IPS-11a (cell line): ENCODE results near the gene EPC1.

Source experiments
- H3K4me3 ChIP-seq: one replicate; pipeline ENCODE4 v1.5.1; 2013; ENCODE audit warnings: low read depth, low read length, control low read depth

Gene EPC1

DNA sequence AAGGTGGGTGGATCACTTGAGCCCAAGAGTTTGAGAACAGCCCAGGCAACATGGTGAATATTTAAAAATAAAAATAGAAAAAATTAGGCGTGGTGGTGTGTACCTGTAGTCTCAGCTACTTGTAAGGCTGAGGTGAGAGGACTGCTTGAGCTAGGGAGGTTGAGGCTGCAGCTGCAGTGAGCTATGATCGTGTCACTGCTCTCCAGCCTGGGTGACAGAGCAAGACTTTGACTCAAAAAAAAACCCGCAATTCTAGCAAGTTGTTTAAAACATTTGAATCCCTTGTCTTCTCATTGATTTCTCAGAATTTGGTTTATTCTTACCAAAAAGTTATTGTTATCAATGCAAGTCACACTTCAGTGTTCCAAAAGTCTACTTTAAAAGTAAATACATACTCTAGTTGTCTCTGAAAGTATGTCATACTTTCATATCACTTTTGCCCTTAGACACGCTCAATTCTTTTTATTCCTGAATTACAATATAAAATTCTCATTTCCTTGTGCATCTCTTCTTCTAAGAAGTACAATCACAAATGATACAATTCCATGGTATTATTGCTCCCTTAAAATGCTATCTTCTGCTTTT is 6.3 kb downstream of the EPC1 start:
- H3K4me3 ChIP-seq: no peak overlapping the region

DNA sequence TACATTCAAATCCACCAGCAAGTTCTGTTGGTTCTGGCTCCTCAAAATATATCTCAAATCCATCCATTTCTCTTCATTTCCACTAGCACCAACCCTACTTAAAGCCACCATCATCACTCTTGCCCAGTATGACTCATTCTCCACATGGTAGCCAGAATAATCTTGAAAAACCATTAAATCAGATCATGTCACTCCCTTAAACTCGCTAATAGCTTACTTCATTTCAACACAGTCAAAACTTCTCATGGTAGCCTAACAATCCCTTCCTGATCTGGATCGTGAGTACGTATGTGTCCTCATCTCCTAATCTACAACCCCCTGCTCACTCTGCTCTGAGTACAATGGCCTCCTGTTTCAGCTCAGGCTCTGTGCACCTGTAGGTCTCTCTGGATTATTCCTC is 8.7 kb downstream of the EPC1 start:
- no peak overlapping the region for H3K4me3 ChIP-seq

DNA sequence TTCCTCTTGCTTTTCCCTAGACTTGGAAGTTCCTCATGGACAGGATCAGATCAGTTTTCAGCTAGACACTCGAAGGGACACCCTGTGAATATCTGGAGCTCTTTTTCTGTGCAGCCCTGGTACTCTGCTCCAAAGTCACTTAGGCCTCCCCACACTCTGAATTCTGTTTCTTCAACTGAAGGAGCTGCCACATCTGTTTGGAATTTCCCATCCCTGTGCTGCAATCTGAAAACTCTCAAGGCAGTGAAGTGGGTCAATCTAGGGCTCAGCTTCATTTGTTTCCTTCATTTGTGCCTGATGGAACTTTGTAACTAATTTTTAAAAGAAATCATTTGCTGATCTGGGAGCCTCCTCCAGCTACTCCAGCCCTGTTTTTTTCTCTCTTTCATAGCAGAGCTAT is 9.6 kb downstream of the EPC1 start:
- H3K4me3 ChIP-seq: no peak overlapping the region

DNA sequence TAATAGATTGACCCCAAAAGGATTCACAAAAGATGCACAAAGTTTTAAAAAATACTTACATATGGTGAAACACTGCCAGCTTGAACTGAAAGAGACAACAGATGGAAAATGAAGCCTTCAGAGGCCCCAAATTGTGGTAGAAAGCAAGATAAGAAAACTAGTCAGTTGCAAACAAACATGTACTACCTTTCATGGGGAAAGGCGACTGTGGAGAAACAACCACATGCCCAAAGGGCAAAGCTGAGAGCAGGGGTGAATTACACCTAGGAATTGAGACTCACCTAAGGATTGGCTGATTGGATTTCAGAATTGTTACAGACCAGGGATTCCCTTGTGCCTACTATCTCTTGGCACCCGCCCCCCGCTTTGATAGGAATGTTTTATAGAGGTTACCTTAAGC is 13.1 kb downstream of the EPC1 start:
- no peak overlapping the region for H3K4me3 ChIP-seq

DNA sequence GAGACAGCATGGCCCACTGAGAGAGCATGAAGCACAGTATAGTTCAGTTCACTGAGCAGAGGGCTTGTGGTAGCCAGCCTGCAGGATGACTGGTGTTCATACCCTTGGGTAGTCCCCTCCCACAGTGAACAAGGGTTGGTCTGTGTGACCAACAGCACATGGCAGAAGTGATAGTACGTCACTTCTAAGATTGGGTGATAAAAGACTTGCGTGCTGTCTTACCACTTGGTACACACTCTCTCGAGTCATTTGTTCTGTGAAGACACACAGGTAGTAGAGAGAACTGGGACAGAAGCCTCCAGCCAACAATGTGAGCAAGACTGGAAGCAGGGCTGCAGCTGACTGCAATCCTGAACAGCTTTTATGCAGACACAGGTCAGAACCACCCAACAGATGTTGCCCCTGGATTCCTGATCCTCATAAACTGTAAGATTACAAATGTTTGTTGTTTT is 14.6 kb downstream of the EPC1 start:
- H3K4me3 ChIP-seq: no peak overlapping the region

DNA sequence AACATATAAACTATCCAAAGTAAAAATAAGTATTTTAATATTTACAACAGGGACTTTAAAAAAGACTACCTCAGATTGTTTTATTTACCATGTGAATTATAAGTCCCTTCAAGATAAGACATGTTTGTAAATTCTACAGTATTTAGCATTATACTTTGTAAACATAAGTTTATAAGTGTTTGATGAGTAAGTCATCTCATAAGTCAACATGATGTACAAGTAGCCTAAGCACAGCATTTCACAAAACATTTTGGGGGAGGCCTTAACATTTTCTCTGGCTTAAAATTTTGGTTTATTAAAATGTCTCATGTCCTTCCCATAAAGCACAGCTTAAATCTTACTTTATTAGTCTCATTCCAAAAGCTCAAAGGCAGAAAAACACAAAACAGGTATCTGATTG is 15.4 kb downstream of the EPC1 start:
- no peak overlapping the region for H3K4me3 ChIP-seq

DNA sequence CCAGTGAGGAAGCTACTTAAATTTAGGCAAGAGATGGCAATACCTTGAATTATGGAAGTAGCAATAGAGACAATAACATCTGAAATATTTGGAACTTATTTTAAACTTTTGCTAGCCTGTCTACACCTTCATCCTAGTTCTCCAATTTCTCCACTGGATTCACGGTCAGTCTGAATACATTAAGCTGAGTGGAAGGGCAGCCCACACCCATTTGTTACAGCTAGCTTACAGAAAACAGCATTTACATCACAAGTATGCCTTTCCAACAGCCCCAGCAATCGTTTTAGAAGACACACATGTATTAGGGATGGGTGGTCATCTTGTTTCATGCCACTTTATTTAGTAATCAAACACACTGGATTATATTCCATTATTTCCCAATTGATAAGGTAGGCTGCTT is 16.7 kb downstream of the EPC1 start:
- H3K4me3 ChIP-seq: no peak overlapping the region

DNA sequence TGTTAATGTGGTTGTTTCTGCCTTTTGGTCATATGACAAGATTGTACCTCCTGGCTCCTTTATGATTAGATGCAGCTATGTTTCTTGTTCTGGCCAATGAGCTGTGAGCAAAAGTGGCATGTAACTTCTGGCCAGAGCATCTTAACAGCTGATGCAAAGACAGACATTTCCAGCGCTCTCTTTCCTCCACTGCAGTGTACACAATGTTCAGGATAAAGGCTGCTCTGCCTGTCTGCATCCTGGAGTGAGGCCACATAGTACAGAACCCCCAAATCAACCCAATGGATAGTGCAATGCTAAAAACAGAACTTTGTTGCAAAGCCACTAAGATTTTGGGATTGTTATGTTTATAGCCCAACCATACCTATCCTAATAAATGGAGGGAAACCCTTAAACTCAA is 17.9 kb downstream of the EPC1 start:
- H3K4me3 ChIP-seq: no peak overlapping the region

DNA sequence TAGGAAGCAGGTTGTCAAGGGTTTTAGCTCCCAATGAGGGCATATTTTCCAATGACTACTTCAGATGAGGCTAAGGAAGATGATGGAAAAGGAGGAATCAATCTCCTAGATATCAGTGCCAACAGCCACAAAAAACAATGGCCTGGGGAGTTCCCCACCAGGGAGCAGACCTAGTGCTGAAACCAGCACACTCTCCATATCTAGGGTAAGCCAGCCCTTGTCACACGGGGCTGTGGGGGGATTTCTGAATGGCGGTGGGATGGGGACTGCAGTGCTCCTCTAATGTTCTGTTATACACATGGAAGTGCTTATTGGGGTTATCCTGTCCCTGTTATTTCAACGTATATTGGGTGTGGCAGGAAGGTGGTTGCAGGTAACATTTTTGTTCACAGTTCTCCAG is 18.5 kb downstream of the EPC1 start:
- no peak overlapping the region for H3K4me3 ChIP-seq

DNA sequence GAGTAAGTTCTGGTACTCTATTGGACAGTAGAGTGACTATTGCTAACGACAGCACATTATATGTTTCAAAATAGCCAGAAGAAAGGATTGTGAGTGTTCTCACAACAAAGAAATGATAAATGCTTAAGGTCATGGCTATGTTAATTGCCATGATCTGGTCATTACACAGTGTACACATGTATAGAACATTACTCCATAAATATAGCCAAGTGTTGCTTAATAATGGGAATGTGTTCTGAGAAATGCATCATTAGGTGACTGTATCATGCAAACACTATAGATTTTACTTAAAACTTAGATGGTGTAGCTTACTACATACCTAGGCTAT is 19.6 kb downstream of the EPC1 start:
- H3K4me3 ChIP-seq: no peak overlapping the region

DNA sequence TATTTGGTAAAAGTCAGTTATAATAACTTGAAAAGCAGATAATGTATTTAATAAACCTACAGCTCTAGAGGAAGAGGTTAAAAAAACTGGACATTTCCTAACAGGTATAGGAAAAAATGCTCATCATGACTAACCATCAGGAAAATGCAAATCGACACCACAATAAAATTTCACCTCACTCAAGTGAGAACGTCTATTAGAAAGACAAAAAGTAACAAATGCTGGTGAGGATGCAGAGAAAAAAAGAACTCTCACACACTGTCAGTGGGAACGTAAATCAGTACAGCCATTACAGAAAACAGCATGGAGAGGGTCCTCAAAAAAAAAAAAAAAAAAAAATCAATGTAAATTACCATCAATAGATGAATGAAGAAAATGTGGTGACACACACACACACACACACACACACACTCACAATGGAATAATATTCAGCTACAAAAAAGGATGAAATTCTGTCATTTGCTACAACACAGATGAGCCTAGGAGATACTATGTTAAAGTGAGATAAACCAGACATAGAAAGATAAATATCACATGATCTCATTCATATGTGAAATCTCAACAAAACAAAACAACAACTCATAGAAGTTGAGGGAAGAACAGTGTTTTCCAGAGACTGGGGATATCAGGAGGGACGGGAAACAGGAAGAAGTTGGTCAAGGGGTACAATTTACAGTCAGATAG is 20.1 kb downstream of the EPC1 start:
- no peak overlapping the region for H3K4me3 ChIP-seq

DNA sequence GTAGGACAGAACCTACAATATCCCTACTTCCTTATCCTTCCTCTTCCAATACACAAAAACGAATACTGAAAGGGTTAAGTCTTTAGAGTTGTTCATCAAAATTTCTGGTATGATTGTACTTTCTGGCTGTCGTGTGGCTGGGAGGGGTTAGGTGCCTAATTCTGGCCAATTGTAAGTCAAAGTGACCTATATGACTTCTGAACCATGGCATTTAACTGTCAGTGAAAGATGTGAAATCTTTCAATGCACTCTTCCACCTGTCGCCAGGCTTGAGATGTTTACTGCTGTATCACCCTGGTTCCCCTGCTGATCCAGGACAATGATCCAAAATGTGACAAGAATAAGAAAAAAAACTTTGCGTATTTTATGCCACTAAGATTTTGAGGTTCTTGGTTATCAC is 20.8 kb downstream of the EPC1 start:
- no peak overlapping the region for H3K4me3 ChIP-seq

DNA sequence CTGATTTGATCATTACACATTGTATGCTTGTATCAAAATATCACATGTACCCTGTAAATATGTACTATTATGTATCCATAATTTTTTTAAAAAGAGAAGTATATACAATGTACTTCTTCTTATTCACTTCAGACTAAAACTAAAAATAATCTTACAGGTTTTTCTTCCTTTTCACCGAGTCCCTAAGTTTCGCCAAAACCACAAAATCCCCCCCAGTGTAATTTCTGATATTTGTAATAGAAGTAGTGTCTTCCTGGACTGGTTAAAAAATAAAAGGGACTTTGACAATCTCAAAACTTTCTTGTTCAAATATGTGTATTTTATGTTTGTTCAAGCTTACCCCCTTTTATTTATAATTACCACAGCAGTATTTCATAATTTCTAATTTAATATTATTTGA is 23.9 kb downstream of the EPC1 start:
- no peak overlapping the region for H3K4me3 ChIP-seq

DNA sequence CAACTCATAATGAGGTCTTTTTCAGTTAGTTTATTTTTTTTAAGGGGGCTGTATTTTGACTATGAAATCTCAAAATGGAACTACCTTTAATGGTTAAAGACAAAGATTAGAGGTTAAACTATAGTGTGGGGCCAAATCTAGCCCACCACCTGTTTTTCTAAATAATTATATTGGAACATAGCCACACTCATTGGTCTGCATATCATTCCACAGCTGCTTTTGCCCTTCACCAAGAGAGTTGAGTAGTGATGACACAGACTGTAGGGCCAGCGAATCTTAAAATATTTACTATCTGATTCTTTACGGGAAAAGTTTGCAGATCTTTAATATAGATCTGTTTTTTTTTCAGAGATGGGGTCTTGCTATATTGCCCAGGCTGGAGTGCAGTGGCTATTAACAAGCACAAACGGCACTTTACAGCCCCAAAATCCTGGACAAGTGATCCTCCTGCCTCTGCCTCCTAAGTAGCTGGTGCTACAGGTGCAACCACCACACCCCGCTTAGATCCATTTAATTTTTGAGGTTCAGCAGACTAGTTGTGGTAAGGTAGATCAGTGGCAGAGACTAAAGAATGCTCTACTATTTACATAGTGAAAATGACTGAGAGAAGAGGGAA is 25.8 kb downstream of the EPC1 start:
- no peak overlapping the region for H3K4me3 ChIP-seq

DNA sequence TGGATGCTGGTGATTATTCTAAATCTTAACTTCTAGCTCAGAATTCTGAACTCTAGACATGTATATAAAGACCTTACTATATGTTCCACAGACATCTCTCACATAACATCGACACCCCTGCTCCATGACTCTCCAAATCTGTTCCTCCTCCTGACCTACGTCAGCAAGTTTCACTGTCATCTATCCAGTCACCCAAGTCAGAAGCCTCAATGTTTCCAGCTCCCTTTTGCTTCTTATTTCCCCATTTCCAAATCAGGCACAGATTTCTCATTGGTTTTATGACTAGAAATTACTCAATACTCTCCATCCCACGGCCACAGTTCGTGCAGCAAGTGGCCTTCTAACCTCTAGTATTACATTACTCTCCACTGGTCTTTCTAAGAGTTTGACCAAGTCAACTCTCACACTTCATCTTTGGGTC is 28.5 kb downstream of the EPC1 start:
- H3K4me3 ChIP-seq: no peak overlapping the region

DNA sequence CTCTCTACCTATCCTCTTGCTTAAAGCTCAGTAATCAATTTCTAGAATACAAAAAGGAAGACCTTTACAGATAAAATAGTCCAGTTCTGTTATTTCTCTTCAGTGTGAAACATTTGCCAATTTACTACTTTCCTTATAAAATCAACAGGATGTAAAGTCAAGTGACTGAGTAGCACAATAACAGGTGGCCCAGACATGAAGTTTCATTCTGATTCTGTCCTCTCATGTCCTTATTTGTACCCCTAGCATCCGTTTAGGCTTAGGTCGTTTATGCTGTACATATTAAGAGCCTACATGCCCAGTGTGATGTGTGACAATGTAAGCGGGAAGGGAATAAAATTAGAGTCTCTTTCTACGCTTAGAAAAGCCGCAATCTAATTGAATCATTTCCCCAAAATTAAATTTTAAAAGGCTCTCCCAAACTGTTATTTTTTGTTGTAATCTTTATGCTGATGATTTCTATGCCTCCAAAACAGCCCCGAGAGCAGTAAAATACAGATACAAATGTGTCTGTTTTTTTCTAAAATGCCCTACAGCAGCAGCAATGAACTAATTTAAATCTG is 29.1 kb downstream of the EPC1 start:
- no peak overlapping the region for H3K4me3 ChIP-seq

DNA sequence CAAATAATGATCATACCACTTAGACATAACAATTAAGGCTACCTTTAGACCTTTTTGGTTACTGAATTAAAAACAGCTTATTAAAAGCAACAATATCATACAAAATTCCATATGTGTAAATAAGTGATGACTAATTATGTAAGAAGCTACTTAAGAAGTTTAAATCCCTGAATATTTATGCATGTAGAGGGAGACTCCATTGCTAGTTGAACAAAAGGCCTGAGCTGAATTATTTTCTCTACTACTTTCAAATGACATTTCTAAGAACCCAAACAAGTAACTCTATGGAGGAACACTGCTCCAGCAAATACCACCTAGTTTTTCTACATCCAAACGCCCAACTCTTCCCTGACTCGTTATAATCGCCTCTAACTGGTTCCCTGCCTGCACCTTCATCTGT is 31.5 kb downstream of the EPC1 start:
- H3K4me3 ChIP-seq: no peak overlapping the region

DNA sequence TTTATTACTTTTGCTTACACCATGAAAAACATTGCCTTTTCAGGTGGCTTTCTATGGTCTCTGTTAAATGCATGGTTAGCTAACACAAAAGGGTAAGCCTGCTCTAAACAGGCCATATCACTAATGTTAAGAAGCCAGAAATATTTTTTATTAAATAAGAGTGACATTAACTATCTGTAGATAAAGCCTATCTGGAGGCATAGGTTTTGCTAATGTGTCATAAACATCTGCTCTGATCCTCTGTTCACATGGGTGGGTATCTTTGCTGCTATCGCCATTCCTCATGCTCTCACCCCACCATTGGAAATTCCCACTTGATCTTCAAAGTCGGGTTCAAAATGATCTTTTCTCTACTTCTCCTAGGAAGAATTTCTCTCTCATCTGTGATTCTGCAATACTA is 32.4 kb downstream of the EPC1 start:
- no peak overlapping the region for H3K4me3 ChIP-seq

DNA sequence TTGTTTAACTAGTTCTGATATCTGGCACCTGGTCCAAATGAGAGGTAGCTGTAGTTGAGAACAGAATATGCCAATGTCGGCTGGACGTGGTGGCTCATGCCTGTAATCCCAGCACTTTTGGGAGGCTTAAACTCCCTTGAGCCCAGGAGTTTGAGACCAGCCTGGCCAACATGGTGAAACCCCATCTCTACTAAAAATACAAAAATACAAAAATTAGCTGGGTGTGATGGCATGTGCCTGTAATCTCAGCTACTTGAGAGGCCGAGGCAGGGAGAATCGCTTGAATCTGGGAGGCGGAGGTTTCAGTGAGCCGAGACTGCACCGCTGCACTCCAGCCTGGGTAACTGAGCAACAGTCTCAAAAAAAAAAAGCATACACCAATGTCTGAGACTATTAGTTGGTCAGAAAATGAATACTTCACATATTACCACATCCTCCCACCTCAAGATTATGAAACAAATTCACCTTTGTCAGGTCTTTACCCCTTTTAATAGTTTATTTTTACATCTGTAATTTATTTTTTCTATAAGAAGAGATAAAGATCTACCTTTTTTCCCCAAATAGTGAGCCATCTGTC is 38.8 kb downstream of the EPC1 start:
- no peak overlapping the region for H3K4me3 ChIP-seq

DNA sequence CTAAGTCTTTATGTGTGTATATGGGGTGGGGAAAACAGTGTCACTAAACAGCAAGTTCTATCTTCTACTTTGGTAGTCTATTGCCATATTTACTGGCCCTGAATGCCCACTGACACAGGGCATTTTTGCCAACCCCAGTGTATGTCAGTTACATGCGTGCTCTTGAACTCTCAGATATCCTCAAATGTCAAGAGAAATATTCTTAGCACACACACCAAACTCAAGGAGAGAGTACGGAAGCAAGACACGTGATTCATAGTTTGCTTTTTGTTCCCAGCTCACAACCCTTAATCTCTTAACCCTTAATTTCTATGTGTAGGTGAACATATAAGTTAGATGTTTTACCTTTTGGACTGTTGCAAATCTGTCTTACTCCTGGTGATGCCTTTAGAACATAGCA is 39.3 kb downstream of the EPC1 start:
- no peak overlapping the region for H3K4me3 ChIP-seq

DNA sequence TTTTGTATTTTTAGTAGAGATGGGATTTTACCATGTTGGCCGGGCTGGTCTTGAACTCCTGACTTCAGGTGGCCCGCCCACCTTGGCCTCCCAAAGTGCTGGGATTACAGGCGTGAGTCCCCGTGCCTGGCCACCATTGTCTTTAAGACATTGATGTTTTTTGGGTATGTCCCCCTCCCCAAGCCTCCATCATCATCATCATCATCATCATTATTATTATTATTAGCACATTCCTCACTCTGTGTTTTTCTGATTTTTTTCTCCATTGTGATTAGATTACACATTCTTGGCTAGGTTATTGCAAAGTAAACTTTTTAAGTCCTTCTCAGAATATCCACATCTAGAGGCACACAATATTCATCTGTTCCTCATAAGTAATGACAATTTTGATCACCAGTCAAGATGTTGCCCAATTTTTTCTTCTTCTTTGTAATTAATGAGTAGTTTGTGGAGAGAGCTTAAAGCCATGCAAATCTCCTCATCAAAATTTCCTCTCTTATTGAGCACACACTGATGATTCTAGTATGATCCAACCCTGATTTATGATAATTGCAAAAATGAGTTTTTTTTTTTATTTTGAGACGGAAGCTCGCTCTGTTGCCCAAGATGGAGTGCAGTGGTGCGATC is 47.5 kb downstream of the EPC1 start:
- no peak overlapping the region for H3K4me3 ChIP-seq
